ENCODE data around the gene LAX1.

Gene LAX1

GRCh38 chr1:203722909-203723308, 42.1 kb upstream of the LAX1 start:
- Histone ChIP-seq H3K4me2 (ENCODE audit: low read length) (no peak overlapping the region), H4K20me1 (ENCODE audit: control insufficient read depth, insufficient read depth, low read depth, low read length) (no peaks in the 10 kb centered on the region), H3F3A (ENCODE audit: control insufficient read depth, insufficient read depth) (no peaks in the 10 kb centered on the region), H3K4me3 (ENCODE audit: low read length) (no peak overlapping the region), H3K9me3 (ENCODE audit: control insufficient read depth, insufficient read depth, low read length) (no peaks in the 10 kb centered on the region), H3K9me2 (replicated peaks; ENCODE audit: control insufficient read depth, low read length) (no peaks in the 10 kb centered on the region), H3K27me3 (ENCODE audit: control insufficient read depth, low read length) (no peaks in the 10 kb centered on the region), H3K4me1 (ENCODE audit: control insufficient read depth, low read length) (no peaks in the 10 kb centered on the region), H3K36me3 (ENCODE audit: control insufficient read depth, low read length) (no peaks in the 10 kb centered on the region), H3K79me2 (ENCODE audit: control insufficient read depth, low read length) (no peaks in the 10 kb centered on the region), H3K27ac (ENCODE audit: low read depth, low read length) (no peak overlapping the region)
- TF ChIP-seq CTCF (IDR thresholded peaks at IDR 0.05; ENCODE audit: low read depth, low read length, poor library complexity, severe bottlenecking), result no peak
- TF ChIP-seq EZH2phosphoT487 (IDR thresholded peaks at IDR 0.05; ENCODE audit: borderline replicate concordance, low read length), result no peak

- no peaks in the 10 kb centered on the region for H3K27me3 ChIP-seq (ENCODE audit: control insufficient read depth, low read length)
- no peak overlapping the region for H3K27ac ChIP-seq (ENCODE audit: low read depth, low read length)
- H3K9me3 ChIP-seq (ENCODE audit: control insufficient read depth, insufficient read depth, low read length), result no peaks in the 10 kb centered on the region
- no peaks in the 10 kb centered on the region for H3K4me1 ChIP-seq (ENCODE audit: control insufficient read depth, low read length)
- no peaks in the 10 kb centered on the region for H3K79me2 ChIP-seq (ENCODE audit: control insufficient read depth, low read length)
- no peaks in the 10 kb centered on the region for H3F3A ChIP-seq (ENCODE audit: control insufficient read depth, insufficient read depth)
- H3K36me3 ChIP-seq (ENCODE audit: control insufficient read depth, low read length), result no peaks in the 10 kb centered on the region
- TF ChIP-seq EZH2phosphoT487 (IDR thresholded peaks at IDR 0.05; ENCODE audit: borderline replicate concordance, low read length) (no peak), CTCF (IDR thresholded peaks at IDR 0.05; ENCODE audit: low read depth, low read length, poor library complexity, severe bottlenecking) (no peak)
- H3K9me2 ChIP-seq (replicated peaks; ENCODE audit: control insufficient read depth, low read length), result no peaks in the 10 kb centered on the region
- H4K20me1 ChIP-seq (ENCODE audit: control insufficient read depth, insufficient read depth, low read depth, low read length), result no peaks in the 10 kb centered on the region
- no peak overlapping the region for H3K4me2 ChIP-seq (ENCODE audit: low read length)
- no peak overlapping the region for H3K4me3 ChIP-seq (ENCODE audit: low read length)
Measured at GRCh38 chr1:203726417-203726867, 38.5 kb upstream of the LAX1 start.

- H3K4me2 ChIP-seq (ENCODE audit: low read length), result no peak overlapping the region
- H3K4me3 ChIP-seq (ENCODE audit: low read length), result no peak overlapping the region
- H3K9me3 ChIP-seq (ENCODE audit: control insufficient read depth, insufficient read depth, low read length), result no peaks in the 10 kb centered on the region
- H3K9me2 ChIP-seq (replicated peaks; ENCODE audit: control insufficient read depth, low read length), result no peaks in the 10 kb centered on the region
- H3K27me3 ChIP-seq (ENCODE audit: control insufficient read depth, low read length), result peaks cover 4% of the 10 kb centered on the region
- no peaks in the 10 kb centered on the region for H3K79me2 ChIP-seq (ENCODE audit: control insufficient read depth, low read length)
- H3K36me3 ChIP-seq (ENCODE audit: control insufficient read depth, low read length), result no peaks in the 10 kb centered on the region
- H3K4me1 ChIP-seq (ENCODE audit: control insufficient read depth, low read length), result no peaks in the 10 kb centered on the region
- H3K27ac ChIP-seq (ENCODE audit: low read depth, low read length), result no peak overlapping the region
- no peak for TF ChIP-seq CTCF (IDR thresholded peaks at IDR 0.05; ENCODE audit: low read depth, low read length, poor library complexity, severe bottlenecking)
- no peak for TF ChIP-seq EZH2phosphoT487 (IDR thresholded peaks at IDR 0.05; ENCODE audit: borderline replicate concordance, low read length)
- H3F3A ChIP-seq (ENCODE audit: control insufficient read depth, insufficient read depth), result no peaks in the 10 kb centered on the region
- H4K20me1 ChIP-seq (ENCODE audit: control insufficient read depth, insufficient read depth, low read depth, low read length), result no peaks in the 10 kb centered on the region
Measured at GRCh38 chr1:203733009-203733863, 31.7 kb upstream of the LAX1 start.

Measured in DOHH2 (cell line).